Suprapubic skin (tissue), 3 donors: ENCODE data around the gene RGPD8.

Experiments
- POLR2A ChIP-seq, 2 donors: fragments of 450-650 bp; IDR thresholded peaks; one replicate each; pipeline ENCODE4 v1.6.1; 2017; ENCODE audit warnings: antibody characterized with exemption in 2 of 2, mild to moderate bottlenecking in 2 of 2, moderate library complexity in 2 of 2
- TF ChIP-seq, protein P1 (sequence below), 2 donors: fragments of 200-600 bp in 1 of 2; fragments of 450-650 bp in 1 of 2; sonication (generic) in 1 of 2; IDR thresholded peaks; one replicate each; pipeline ENCODE4 v1.5.1; 2016 to 2019; ENCODE audit warnings: antibody characterized with exemption in 2 of 2, mild to moderate bottlenecking in 1 of 2, moderate library complexity in 1 of 2

DNA sequence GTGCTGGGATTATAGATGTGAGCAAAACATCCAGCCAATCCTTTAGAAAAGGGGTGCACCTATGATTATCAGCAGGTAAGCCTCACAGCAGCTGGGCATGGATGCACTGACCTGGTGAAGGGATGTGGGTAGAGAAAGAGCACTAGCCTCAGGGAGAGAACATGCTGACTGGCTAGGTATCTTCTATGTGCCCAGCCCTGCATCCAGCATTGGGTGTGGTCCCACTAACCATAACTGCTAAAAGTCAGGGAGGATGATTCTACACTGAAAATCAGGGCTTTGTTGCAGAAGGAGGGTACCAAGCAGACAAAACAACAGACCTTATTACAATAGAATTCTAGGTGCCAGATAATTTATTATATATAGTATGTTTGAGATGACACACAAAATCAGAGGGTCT is 21.1 kb upstream of the RGPD8 start:
- TF ChIP-seq, protein P1, sequence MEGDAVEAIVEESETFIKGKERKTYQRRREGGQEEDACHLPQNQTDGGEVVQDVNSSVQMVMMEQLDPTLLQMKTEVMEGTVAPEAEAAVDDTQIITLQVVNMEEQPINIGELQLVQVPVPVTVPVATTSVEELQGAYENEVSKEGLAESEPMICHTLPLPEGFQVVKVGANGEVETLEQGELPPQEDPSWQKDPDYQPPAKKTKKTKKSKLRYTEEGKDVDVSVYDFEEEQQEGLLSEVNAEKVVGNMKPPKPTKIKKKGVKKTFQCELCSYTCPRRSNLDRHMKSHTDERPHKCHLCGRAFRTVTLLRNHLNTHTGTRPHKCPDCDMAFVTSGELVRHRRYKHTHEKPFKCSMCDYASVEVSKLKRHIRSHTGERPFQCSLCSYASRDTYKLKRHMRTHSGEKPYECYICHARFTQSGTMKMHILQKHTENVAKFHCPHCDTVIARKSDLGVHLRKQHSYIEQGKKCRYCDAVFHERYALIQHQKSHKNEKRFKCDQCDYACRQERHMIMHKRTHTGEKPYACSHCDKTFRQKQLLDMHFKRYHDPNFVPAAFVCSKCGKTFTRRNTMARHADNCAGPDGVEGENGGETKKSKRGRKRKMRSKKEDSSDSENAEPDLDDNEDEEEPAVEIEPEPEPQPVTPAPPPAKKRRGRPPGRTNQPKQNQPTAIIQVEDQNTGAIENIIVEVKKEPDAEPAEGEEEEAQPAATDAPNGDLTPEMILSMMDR (IDR thresholded peaks at IDR 0.05) = no peak
- TF ChIP-seq POLR2A (IDR thresholded peaks at IDR 0.05) = no peak
